PC-9 (cell line): ENCODE measurements around the gene ZNF33B. TPM values are rescaled to one million over a fixed set of nuclear protein-coding genes. Genes with fewer than 3 reads are reported as not detected.

Source experiments
- BruUV-seq: library from RNA; stranded (reverse); fragments of 400-500 nt; replicated peaks from 2 replicates; lab custom pipeline; 2021; lab: Mats Ljungman, UMichigan
- CTCF ChIA-PET: fragments of 300-600 bp; sonication (Branson Sonifier 250); formaldehyde crosslinking; loops from one replicate; lab custom pipeline; 2022; ENCODE audit warnings: antibody characterized with exemption; lab: Charles Lee
- POLR2A ChIA-PET: fragments of 300-600 bp; sonication (Branson Sonifier 250); formaldehyde crosslinking; loops from one replicate; lab custom pipeline; 2022; ENCODE audit warnings: antibody characterized with exemption; ENCODE audit not compliant: unreplicated experiment; lab: Charles Lee
- DNase-seq, 2 experiments: peaks; one replicate each; pipeline versions ENCODE4 v3.0.0 to v3.0.0-alpha.2; 2015 to 2022; ENCODE audit warnings: mixed read lengths in 1 of 2
- H2AFZ ChIP-seq: fragments of 200-600 bp; sonication (generic); 2 replicates; pipeline ENCODE4 v1.8.1; 2017; ENCODE audit warnings: antibody characterized with exemption
- H3F3A ChIP-seq: fragments of 200-600 bp; sonication (generic); 2 replicates; pipeline ENCODE4 v1.8.1; 2017; ENCODE audit warnings: antibody characterized with exemption, mild to moderate bottlenecking, low read depth; ENCODE audit not compliant: insufficient read depth
- H3K27ac ChIP-seq: fragments of 200-600 bp; sonication (generic); 2 replicates; pipeline ENCODE4 v1.6.1; 2016; ENCODE audit warnings: mixed run types
- H3K27me3 ChIP-seq: fragments of 200-600 bp; sonication (generic); 2 replicates; pipeline ENCODE4 v1.6.1; 2016; ENCODE audit warnings: low read depth, mixed run types; ENCODE audit not compliant: insufficient read depth
- H3K36me3 ChIP-seq: fragments of 200-600 bp; sonication (generic); 2 replicates; pipeline ENCODE4 v1.6.1; 2016; ENCODE audit warnings: low read depth, mixed run types
- H3K4me1 ChIP-seq: fragments of 200-600 bp; sonication (generic); replicated peaks from 2 replicates; pipeline ENCODE4 v1.6.1; 2016; ENCODE audit warnings: mixed run types; ENCODE audit not compliant: insufficient read depth
- H3K4me2 ChIP-seq: fragments of 200-600 bp; sonication (generic); 2 replicates; pipeline ENCODE4 v1.6.1; 2017; ENCODE audit warnings: mixed run types
- H3K4me3 ChIP-seq: fragments of 200-600 bp; sonication (generic); 2 replicates; pipeline ENCODE4 v1.6.1; 2016; ENCODE audit warnings: mixed run types
- H3K79me2 ChIP-seq: fragments of 200-600 bp; sonication (generic); 2 replicates; pipeline ENCODE4 v1.6.1; 2017; ENCODE audit warnings: low read depth, mixed run types
- H3K9me2 ChIP-seq: fragments of 200-600 bp; sonication (generic); 2 replicates; pipeline ENCODE4 v1.8.1; 2017; ENCODE audit warnings: mild to moderate bottlenecking; ENCODE audit not compliant: insufficient read depth
- H3K9me3 ChIP-seq: fragments of 200-600 bp; sonication (generic); 2 replicates; pipeline ENCODE4 v1.8.1; 2016; ENCODE audit warnings: low read depth; ENCODE audit not compliant: insufficient read depth
- H4K20me1 ChIP-seq: fragments of 200-600 bp; sonication (generic); 2 replicates; pipeline ENCODE4 v1.8.1; 2017; ENCODE audit not compliant: insufficient read depth
- CTCF ChIP-seq: fragments of 200-600 bp; sonication (generic); conservative IDR thresholded peaks from 2 replicates; pipeline ENCODE4 v1.6.1; 2017; ENCODE audit warnings: mixed run types, antibody characterized with exemption, mild to moderate bottlenecking, moderate library complexity
- EZH2 ChIP-seq: fragments of 200-600 bp; sonication (generic); IDR thresholded peaks from 2 replicates; pipeline ENCODE4 v1.8.0; 2017; ENCODE audit warnings: antibody characterized with exemption, low read depth
- intact Hi-C: fragments of 100-400 bp; cut with micrococcal nuclease; formaldehyde crosslinking; loops from one replicate; pipeline ENCODE4 v1.10.0; 2022; ENCODE audit not compliant: unreplicated experiment
- total RNA-seq: library from RNA; stranded (reverse); gene quantifications from 2 replicates; pipeline ENCODE4 v1.2.3, GENCODE V29; 2021

The ZNF33B gene
- total RNA-seq, 1 experiment from 2014 or later = 28.4 TPM

- Histone ChIP-seq H3K9me2 (no peaks in the 10 kb centered on the region), H3K4me1 (peaks cover 17% of the 10 kb centered on the region), H3K79me2 (peaks cover 14% of the 10 kb centered on the region; the same call in 1 of the 2 replicates), H3K36me3 (peaks cover 16% of the 10 kb centered on the region), H3K27me3 (no peaks in the 10 kb centered on the region), H3F3A (no peaks in the 10 kb centered on the region), H4K20me1 (no peaks in the 10 kb centered on the region), H2AFZ (no peak overlapping the region), H3K4me3 (no peak overlapping the region), H3K4me2 (no peak overlapping the region), H3K9me3 (no peaks in the 10 kb centered on the region), H3K27ac (no peak overlapping the region)
- CTCF ChIA-PET = no interaction called here
- no peak for TF ChIP-seq EZH2
- TF ChIP-seq CTCF = no peak
- BruUV-seq = no TSS peak
- no peak for DNase-seq
- intact Hi-C loops = loop anchor here (5.0 kb wide), 1 partner anchor 268 kb away; no protein-coding TSS in a partner anchor
- POLR2A ChIA-PET = no interaction called here
Measured at GRCh38 chr10:42635098-42635497, 3.3 kb downstream of the ZNF33B start.

- ChIA-PET CTCF (no interaction called here), POLR2A (no interaction called here)
- Histone ChIP-seq H3K27me3 (no peaks in the 10 kb centered on the region), H3K9me2 (no peaks in the 10 kb centered on the region), H3K36me3 (peaks cover 31% of the 10 kb centered on the region), H3F3A (no peaks in the 10 kb centered on the region), H4K20me1 (no peaks in the 10 kb centered on the region), H3K9me3 (no peaks in the 10 kb centered on the region), H3K27ac (no peak overlapping the region), H3K4me2 (no peak overlapping the region), H2AFZ (no peak overlapping the region), H3K4me1 (peaks cover 8% of the 10 kb centered on the region), H3K4me3 (no peak overlapping the region), H3K79me2 (peaks cover 13% of the 10 kb centered on the region; the same call in 1 of the 2 replicates)
- BruUV-seq = no TSS peak
- DNase-seq = no peak
- intact Hi-C loops = no loop called here
- TF ChIP-seq CTCF (no peak), EZH2 (no peak)
Measured at GRCh38 chr10:42632564-42632963, 5.8 kb downstream of the ZNF33B start.

GRCh38 chr10:42630537-42631134 lies 7.7 kb downstream of the ZNF33B start:
- H3K27ac ChIP-seq = no peak overlapping the region
- H3K4me3 ChIP-seq = no peak overlapping the region
- H3F3A ChIP-seq = no peaks in the 10 kb centered on the region
- H3K79me2 ChIP-seq = 0 out of 2 replicates have a peak, but pooled peaks cover 4% of the 10 kb centered on the region
- no peaks in the 10 kb centered on the region for H3K4me1 ChIP-seq
- CTCF ChIA-PET = no interaction called here
- no peaks in the 10 kb centered on the region for H3K9me2 ChIP-seq
- H4K20me1 ChIP-seq = no peaks in the 10 kb centered on the region
- H3K9me3 ChIP-seq = no peaks in the 10 kb centered on the region
- no peak overlapping the region for H2AFZ ChIP-seq
- POLR2A ChIA-PET = no interaction called here
- TF ChIP-seq CTCF (no peak), EZH2 (no peak)
- no TSS peak for BruUV-seq
- no peak overlapping the region for H3K4me2 ChIP-seq
- no peaks in the 10 kb centered on the region for H3K27me3 ChIP-seq
- H3K36me3 ChIP-seq = peaks cover 35% of the 10 kb centered on the region
- intact Hi-C loops = no loop called here
- DNase-seq = no peak
